SK-N-SH treated with all-trans-retinoic acid at 6 μM for 48 hours (cell line): Measurements from ENCODE around the gene PSEN1.

Source experiments
- ATAC-seq: fragments of 200-7000 bp; cut with Tn5 transposase; 3 replicates; pipeline ENCODE4 v1.9.1; 2020; ENCODE audit warnings: mild to moderate bottlenecking, moderate library complexity
- BACH2 ChIP-seq: fragments of 250-450 bp; sonication (Bioruptor Pico); IDR thresholded peaks from 2 replicates; pipeline ENCODE4 v1.9.0; 2021; ENCODE audit warnings: mild to moderate bottlenecking, borderline replicate concordance
- CSDC2 ChIP-seq: fragments of 250-450 bp; sonication (Bioruptor Pico); IDR thresholded peaks from 2 replicates; pipeline ENCODE4 v1.5.0; 2020; ENCODE audit warnings: mild to moderate bottlenecking, moderate library complexity
- CSRNP3 ChIP-seq: fragments of 250-450 bp; sonication (Bioruptor Pico); IDR thresholded peaks from 2 replicates; pipeline ENCODE4 v1.5.1; 2021; ENCODE audit warnings: mild to moderate bottlenecking, moderate library complexity
- ESRRG ChIP-seq: fragments of 250-450 bp; sonication (Bioruptor Pico); IDR thresholded peaks from 2 replicates; pipeline ENCODE4 v1.6.1; 2021; ENCODE audit warnings: mild to moderate bottlenecking
- GLIS3 ChIP-seq: fragments of 250-450 bp; sonication (Bioruptor Pico); IDR thresholded peaks from 2 replicates; pipeline ENCODE4 v1.5.0; 2020; ENCODE audit warnings: mild to moderate bottlenecking, moderate library complexity
- ISL1 ChIP-seq: fragments of 250-450 bp; sonication (Bioruptor Pico); IDR thresholded peaks from 2 replicates; pipeline ENCODE4 v2.1.2; 2022; ENCODE audit warnings: mild to moderate bottlenecking, moderate library complexity
- OSR1 ChIP-seq: fragments of 250-450 bp; sonication (Bioruptor Pico); IDR thresholded peaks from 2 replicates; pipeline ENCODE4 v1.8.0; 2022; ENCODE audit warnings: moderate library complexity, mild to moderate bottlenecking, inconsistent platforms
- PATZ1 ChIP-seq: fragments of 250-450 bp; sonication (Bioruptor Pico); IDR thresholded peaks from 2 replicates; pipeline ENCODE4 v1.8.0; 2020; ENCODE audit warnings: mild to moderate bottlenecking, moderate library complexity, borderline replicate concordance
- POU6F1 ChIP-seq: fragments of 250-450 bp; sonication (Bioruptor Pico); IDR thresholded peaks from 2 replicates; pipeline ENCODE4 v1.8.0; 2021; ENCODE audit warnings: low read depth, mild to moderate bottlenecking, moderate library complexity, borderline replicate concordance
- PPARA ChIP-seq: fragments of 250-450 bp; sonication (Bioruptor Pico); IDR thresholded peaks from 2 replicates; pipeline ENCODE4 v1.5.0; 2020; ENCODE audit warnings: mild to moderate bottlenecking, borderline replicate concordance
- RARB ChIP-seq: fragments of 250-450 bp; sonication (Bioruptor Pico); IDR thresholded peaks from 2 replicates; pipeline ENCODE4 v1.8.0; 2021; ENCODE audit warnings: mild to moderate bottlenecking, moderate library complexity
- TCF4 ChIP-seq: fragments of 250-450 bp; sonication (Bioruptor Pico); IDR thresholded peaks from 2 replicates; pipeline ENCODE4 v1.8.0; 2021; ENCODE audit warnings: mild to moderate bottlenecking, moderate library complexity, borderline replicate concordance
- TOX ChIP-seq: fragments of 250-450 bp; sonication (Bioruptor Pico); IDR thresholded peaks from 2 replicates; pipeline ENCODE4 v1.8.0; 2021; ENCODE audit warnings: mild to moderate bottlenecking, moderate library complexity, borderline replicate concordance
- TSHZ2 ChIP-seq: fragments of 250-450 bp; sonication (Bioruptor Pico); IDR thresholded peaks from 2 replicates; pipeline ENCODE4 v1.5.0; 2020; ENCODE audit warnings: mild to moderate bottlenecking, moderate library complexity
- ZFP30 ChIP-seq: fragments of 450-650 bp; formaldehyde crosslinking; IDR thresholded peaks from 2 replicates; pipeline ENCODE4 v1.5.0; 2022; ENCODE audit warnings: mild to moderate bottlenecking, moderate library complexity
- ZNF565 ChIP-seq: fragments of 450-650 bp; formaldehyde crosslinking; conservative IDR thresholded peaks from 2 replicates; pipeline ENCODE4 v1.5.0; 2020; ENCODE audit warnings: low read depth, mild to moderate bottlenecking, moderate library complexity
- ZNF8 ChIP-seq: fragments of 450-650 bp; formaldehyde crosslinking; IDR thresholded peaks from 2 replicates; pipeline ENCODE4 v1.5.0; 2020; ENCODE audit warnings: mild to moderate bottlenecking, moderate library complexity

The PSEN1 gene

GRCh38 chr14:73255693-73256225, 119.5 kb downstream of the PSEN1 start:
- no peak for TF ChIP-seq GLIS3 (CRISPR knock-in tag)
- TF ChIP-seq RARB (CRISPR knock-in tag) = no peak
- TF ChIP-seq ISL1 (CRISPR knock-in tag) = no peak
- TF ChIP-seq CSRNP3 (CRISPR knock-in tag) = no peak
- TF ChIP-seq BACH2 (CRISPR knock-in tag) = no peak
- TF ChIP-seq CSDC2 = no peak
- no peak for TF ChIP-seq ZFP30 (CRISPR knock-in tag)
- no peak for TF ChIP-seq PPARA (CRISPR knock-in tag)
- no peak for TF ChIP-seq OSR1
- no peak for TF ChIP-seq ZNF565 (CRISPR knock-in tag)
- no peak for TF ChIP-seq TSHZ2 (CRISPR knock-in tag)
- no peak for TF ChIP-seq ZNF8
- no peak for TF ChIP-seq POU6F1
- TF ChIP-seq TCF4 = no peak
- no peak for TF ChIP-seq ESRRG
- ATAC-seq = no peak

- TF ChIP-seq PPARA (CRISPR knock-in tag) (no peak), ZNF565 (CRISPR knock-in tag) (no peak), POU6F1 (no peak), TOX (CRISPR knock-in tag) (no peak), CSDC2 (no peak), PATZ1 (CRISPR knock-in tag) (no peak), ESRRG (no peak), CSRNP3 (CRISPR knock-in tag) (no peak), RARB (CRISPR knock-in tag) (no peak), ZFP30 (CRISPR knock-in tag) (no peak), TSHZ2 (CRISPR knock-in tag) (no peak)
- no peak for ATAC-seq
Observed at GRCh38 chr14:73258076-73258475, 121.8 kb downstream of the PSEN1 start.
